ENCODE measurements around the gene SSX3.
"Not testable (repeated sequence)": the region's sequence is repeated elsewhere in the genome, so short reads cannot be mapped to it uniquely, and the experiment has no call there.

SSX3 gene

GRCh38 chrX:48356315-48357094 is at the start of gene SSX3:
TSS of gene SSX3 (minus strand) at chrX:48356703. CDS start at chrX:48355249, 1,454 bp downstream.
- DNase-seq (ENCODE audit: low read depth): not testable (repeated sequence)

- DNase-seq (ENCODE audit: low read depth): not testable (repeated sequence)
Measured at GRCh38 chrX:48397825-48398224, 41.3 kb upstream of the SSX3 start.

GRCh38 chrX:48396931-48397330 is 40.4 kb upstream of the SSX3 start:
- not testable (repeated sequence) for DNase-seq (ENCODE audit: low read depth)

- DNase-seq (ENCODE audit: low read depth): not testable (repeated sequence)
Measured at GRCh38 chrX:48383239-48383638, 26.7 kb upstream of the SSX3 start, which contains the start of gene SSX4. TSS of gene SSX4 (plus strand) at chrX:48383539. CDS start at chrX:48384054, 515 bp downstream.

GRCh38 chrX:48370408-48370807 is 13.9 kb upstream of the SSX3 start:
- not testable (repeated sequence) for DNase-seq (ENCODE audit: low read depth)

GRCh38 chrX:48367717-48368408 is 11.4 kb upstream of the SSX3 start:
- DNase-seq (ENCODE audit: low read depth): not testable (repeated sequence)

GRCh38 chrX:48359281-48359680 is 2.8 kb upstream of the SSX3 start:
- DNase-seq (ENCODE audit: low read depth): not testable (repeated sequence)

- no peak for DNase-seq (ENCODE audit: low read depth)
Measured at GRCh38 chrX:48357681-48358080, 1.2 kb upstream of the SSX3 start.

GRCh38 chrX:48346059-48346458 is 10.4 kb downstream of the SSX3 start:
- DNase-seq (ENCODE audit: low read depth): not testable (repeated sequence)

- not testable (repeated sequence) for DNase-seq (ENCODE audit: low read depth)
Measured at GRCh38 chrX:48313996-48314395, 42.5 kb downstream of the SSX3 start.

GRCh38 chrX:48306175-48306574 is 50.3 kb downstream of the SSX3 start:
- no peak for DNase-seq (ENCODE audit: low read depth)

All from activated T-cell treated with anti-CD3 and anti-CD28 coated beads for 24 hours (primary cell).